GM19035 (cell line): ENCODE results near the gene TAGLN.
"Not testable (repeated sequence)": the region's sequence is repeated elsewhere in the genome, so short reads cannot be mapped to it uniquely, and the experiment has no call there.

Experiments used
- ATAC-seq: cut with Tn5 transposase; IDR thresholded peaks from one replicate; pipeline ENCODE4 v1.9.1; 2021; ENCODE audit not compliant: unreplicated experiment

Gene TAGLN

GRCh38 chr11:117180661-117181585 is 18.2 kb upstream of the TAGLN start:
- no peak for ATAC-seq

- ATAC-seq: no peak
These were observed 17.3 kb upstream of the TAGLN start for GRCh38 chr11:117181586-117182550.

- no peak for ATAC-seq
These were observed 16.6 kb upstream of the TAGLN start for GRCh38 chr11:117182551-117182935.

GRCh38 chr11:117183178-117183577 is 16.0 kb upstream of the TAGLN start:
- not testable (repeated sequence) for ATAC-seq

- no peak for ATAC-seq
These were observed 15.3 kb upstream of the TAGLN start for GRCh38 chr11:117183724-117184349.

- no peak for ATAC-seq
These were observed 13.3 kb upstream of the TAGLN start for GRCh38 chr11:117185736-117186430.

- ATAC-seq: no peak
These were observed 12.8 kb upstream of the TAGLN start for GRCh38 chr11:117186431-117186761.

GRCh38 chr11:117187007-117187406 is 12.2 kb upstream of the TAGLN start:
- ATAC-seq: no peak

GRCh38 chr11:117187428-117187798 is 11.8 kb upstream of the TAGLN start:
- no peak for ATAC-seq

GRCh38 chr11:117187799-117188481 is 11.2 kb upstream of the TAGLN start:
- no peak for ATAC-seq

- ATAC-seq: no peak
These were observed 10.5 kb upstream of the TAGLN start for GRCh38 chr11:117188620-117189081.

- ATAC-seq: no peak
These were observed 9.8 kb upstream of the TAGLN start for GRCh38 chr11:117189191-117189940.

- ATAC-seq: no peak
These were observed 9.1 kb upstream of the TAGLN start for GRCh38 chr11:117189941-117190544.

GRCh38 chr11:117191680-117192400 is 7.3 kb upstream of the TAGLN start:
- ATAC-seq: no peak

- no peak for ATAC-seq
These were observed 6.7 kb upstream of the TAGLN start for GRCh38 chr11:117192401-117192875.

GRCh38 chr11:117193130-117194020 is 5.8 kb upstream of the TAGLN start:
- no peak for ATAC-seq

GRCh38 chr11:117194267-117194666 is 4.9 kb upstream of the TAGLN start:
- ATAC-seq: no peak
